ENCODE results near the gene CLPX.
"Not testable (repeated sequence)": the region's sequence is repeated elsewhere in the genome, so short reads cannot be mapped to it uniquely, and the experiment has no call there.

Gene CLPX

GRCh38 chr15:65204931-65205660, 20.0 kb upstream of the CLPX start:
- DNase-seq = no peak

GRCh38 chr15:65204236-65204930, 19.2 kb upstream of the CLPX start:
- no peak for DNase-seq

GRCh38 chr15:65201918-65202317, 16.8 kb upstream of the CLPX start:
- no peak for DNase-seq

GRCh38 chr15:65198571-65198970, 13.4 kb upstream of the CLPX start:
- DNase-seq = no peak

GRCh38 chr15:65197337-65197645, 12.1 kb upstream of the CLPX start:
- no peak for DNase-seq

- no peak for DNase-seq
Observed at GRCh38 chr15:65196637-65197336, 11.6 kb upstream of the CLPX start.

- DNase-seq = no peak
Observed at GRCh38 chr15:65195548-65195923, 10.4 kb upstream of the CLPX start.

- DNase-seq = no peak
Observed at GRCh38 chr15:65194826-65195547, 9.8 kb upstream of the CLPX start.

- no peak for DNase-seq
Observed at GRCh38 chr15:65192016-65192415, 6.9 kb upstream of the CLPX start.

- peak in 1 of 2 donors; percentile 31 for DNase-seq
Observed at GRCh38 chr15:65189102-65189740, 4.1 kb upstream of the CLPX start.

GRCh38 chr15:65188472-65188871, 3.3 kb upstream of the CLPX start:
- not testable (repeated sequence) for DNase-seq

GRCh38 chr15:65184305-65184867, 756 bp downstream of the CLPX start:
- peak; percentile 24 to 29 for DNase-seq

- DNase-seq = no peak
Observed at GRCh38 chr15:65183865-65184159, 1.3 kb downstream of the CLPX start.

GRCh38 chr15:65182538-65182937, 2.6 kb downstream of the CLPX start:
- no peak for DNase-seq

- DNase-seq = not testable (repeated sequence)
Observed at GRCh38 chr15:65181582-65182353, 3.4 kb downstream of the CLPX start.

GRCh38 chr15:65180167-65180566, 5.0 kb downstream of the CLPX start:
- DNase-seq = no peak

GRCh38 chr15:65177901-65178300, 7.2 kb downstream of the CLPX start:
- no peak for DNase-seq

- DNase-seq = no peak
Observed at GRCh38 chr15:65176056-65176455, 9.1 kb downstream of the CLPX start.

GRCh38 chr15:65175511-65175910, 9.6 kb downstream of the CLPX start:
- no peak for DNase-seq

GRCh38 chr15:65174509-65174908, 10.6 kb downstream of the CLPX start:
- DNase-seq = no peak

- DNase-seq = no peak
Observed at GRCh38 chr15:65172531-65172930, 12.6 kb downstream of the CLPX start.

GRCh38 chr15:65171428-65171827, 13.7 kb downstream of the CLPX start:
- no peak for DNase-seq
